Esophagus squamous epithelium (tissue), 5 donors: ENCODE results near the gene TPCN2. TPM values are rescaled to one million over a fixed set of nuclear protein-coding genes. Genes with fewer than 3 reads are reported as not detected.
A peak's percentile ranks its signal among the peaks of the same experiment; 100 is the strongest.

ENCODE experiments used
- DNase-seq: peaks from one replicate; lab custom pipeline; 2025; lab: John Stamatoyannopoulos, UW
- H3K27ac ChIP-seq, 4 donors: fragments of 200-600 bp; sonication (generic); one replicate each; pipeline ENCODE4 v1.5.1; 2016 to 2019; ENCODE audit warnings: mild to moderate bottlenecking in 1 of 4
- H3K27me3 ChIP-seq, 4 donors: fragments of 200-600 bp; sonication (generic); 1 replicate in 3 of 4; 2 replicates in 1 of 4; pipeline versions ENCODE4 v1.5.1 to v1.6.0; 2017 to 2021; ENCODE audit warnings: antibody characterized with exemption in 1 of 4
- H3K36me3 ChIP-seq, 3 donors: fragments of 200-600 bp; sonication (generic); one replicate each; pipeline ENCODE4 v1.5.1; 2016 to 2019
- H3K4me1 ChIP-seq, 3 donors: fragments of 200-600 bp; sonication (generic); one replicate each; pipeline ENCODE4 v1.5.1; 2017 to 2019
- H3K4me3 ChIP-seq, 4 donors: fragments of 200-600 bp; sonication (generic); 1 replicate in 3 of 4; 2 replicates in 1 of 4; pipeline ENCODE4 v1.5.1; 2016 to 2019; ENCODE audit warnings: mild to moderate bottlenecking in 2 of 4, moderate library complexity in 1 of 4
- H3K9me3 ChIP-seq, 3 donors: fragments of 200-600 bp; sonication (generic); one replicate each; pipeline ENCODE4 v1.5.1; 2016 to 2019
- POLR2A ChIP-seq, 4 donors: fragments of 450-650 bp; IDR thresholded peaks; one replicate each; pipeline ENCODE4 v1.6.1; 2017; ENCODE audit warnings: antibody characterized with exemption in 4 of 4, mild to moderate bottlenecking in 4 of 4, moderate library complexity in 3 of 4
- WGBS, 2 donors: methylation state at CpG; one replicate each; pipeline ENCODE4 v1.1.5; 2018; 5-methylcytosine and 5-hydroxymethylcytosine counted together
- intact Hi-C: fragments of 100-400 bp; cut with DNase I; formaldehyde crosslinking; loops from one replicate; pipeline ENCODE4 v1.15.0; 2022
- total RNA-seq, 4 donors: library from RNA; depleted of rRNA; stranded (reverse); fragments of >200 nt; gene quantifications; one replicate each; pipeline ENCODE4 v1.1.0, GENCODE V29; 2016
- TF ChIP-seq, protein P1 (sequence below), 6 experiments: fragments of 450-650 bp in 4 of 6; fragments of 200-600 bp in 2 of 6; sonication (generic) in 2 of 6; IDR thresholded peaks; one replicate each; pipeline ENCODE4 v1.5.1; 2016 to 2019; ENCODE audit warnings: antibody characterized with exemption in 6 of 6, mild to moderate bottlenecking in 4 of 6, moderate library complexity in 4 of 6
- donor health status: DM: yes; HTN: yes; CAD: no.

TPCN2 gene
- total RNA-seq, 4 donors from 2014 or later, result 7.9 to 12.0 (median 9.1) TPM

DNA sequence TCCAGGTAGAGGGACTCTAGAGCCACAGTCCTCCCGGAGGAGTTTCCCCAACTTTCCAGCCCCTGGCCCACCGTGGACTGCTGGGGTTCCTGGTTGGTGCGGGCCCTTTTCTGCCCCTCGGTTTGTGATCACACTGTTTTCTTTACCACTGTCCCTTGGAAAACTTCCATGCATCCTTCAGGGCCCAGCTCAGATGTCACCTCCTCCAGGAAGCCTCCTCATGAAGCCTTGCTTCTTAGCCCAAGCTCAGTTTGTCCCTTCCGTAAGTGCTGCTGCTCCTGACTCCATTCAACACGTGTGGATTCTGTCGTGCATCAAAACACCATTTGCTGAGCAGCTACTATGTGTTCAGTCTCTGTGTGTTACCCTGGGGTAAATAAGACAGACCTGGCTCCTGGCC, 15.9 kb upstream of the TPCN2 start:
- Histone ChIP-seq H3K27ac (no peak overlapping the region), H3K9me3 (no peaks in the 10 kb centered on the region), H3K27me3 (no peaks in the 10 kb centered on the region), H3K36me3 (no peaks in the 10 kb centered on the region), H3K4me1 (peaks cover 0 to 17% (median 9%) of the 10 kb centered on the region in 3 donors), H3K4me3 (no peak overlapping the region)
- no peak for TF ChIP-seq POLR2A (IDR thresholded peaks at IDR 0.05)
- TF ChIP-seq, protein P1, sequence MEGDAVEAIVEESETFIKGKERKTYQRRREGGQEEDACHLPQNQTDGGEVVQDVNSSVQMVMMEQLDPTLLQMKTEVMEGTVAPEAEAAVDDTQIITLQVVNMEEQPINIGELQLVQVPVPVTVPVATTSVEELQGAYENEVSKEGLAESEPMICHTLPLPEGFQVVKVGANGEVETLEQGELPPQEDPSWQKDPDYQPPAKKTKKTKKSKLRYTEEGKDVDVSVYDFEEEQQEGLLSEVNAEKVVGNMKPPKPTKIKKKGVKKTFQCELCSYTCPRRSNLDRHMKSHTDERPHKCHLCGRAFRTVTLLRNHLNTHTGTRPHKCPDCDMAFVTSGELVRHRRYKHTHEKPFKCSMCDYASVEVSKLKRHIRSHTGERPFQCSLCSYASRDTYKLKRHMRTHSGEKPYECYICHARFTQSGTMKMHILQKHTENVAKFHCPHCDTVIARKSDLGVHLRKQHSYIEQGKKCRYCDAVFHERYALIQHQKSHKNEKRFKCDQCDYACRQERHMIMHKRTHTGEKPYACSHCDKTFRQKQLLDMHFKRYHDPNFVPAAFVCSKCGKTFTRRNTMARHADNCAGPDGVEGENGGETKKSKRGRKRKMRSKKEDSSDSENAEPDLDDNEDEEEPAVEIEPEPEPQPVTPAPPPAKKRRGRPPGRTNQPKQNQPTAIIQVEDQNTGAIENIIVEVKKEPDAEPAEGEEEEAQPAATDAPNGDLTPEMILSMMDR (IDR thresholded peaks at IDR 0.05), result no peak
- DNase-seq, result no peak
- intact Hi-C loops, result no loop called here
- 81 to 82% methylated on average over 6 to 7 of the region's 7 CpGs for WGBS, 2 donors

DNA sequence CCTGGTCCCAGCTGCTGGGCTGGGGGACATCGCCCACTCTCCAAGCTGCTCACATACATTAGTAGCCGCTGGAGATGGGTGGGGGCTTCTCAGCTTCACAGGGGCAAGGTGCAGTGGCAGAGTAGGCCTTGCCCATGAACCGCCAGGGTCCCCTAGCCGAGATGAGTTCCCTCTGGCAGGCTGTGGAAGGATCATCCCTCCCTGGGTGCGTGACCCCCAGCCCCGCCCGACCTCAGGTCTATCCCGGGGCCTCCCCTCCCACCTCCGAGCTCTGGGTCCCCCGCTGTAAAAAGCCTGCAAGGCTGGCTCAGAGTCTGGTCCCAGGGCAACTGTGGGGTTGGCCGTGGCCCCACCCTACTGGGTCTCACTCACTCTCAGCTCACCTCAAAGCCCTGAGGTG, 15.3 kb upstream of the TPCN2 start:
- no peak for DNase-seq
- no peaks in the 10 kb centered on the region for H3K27me3 ChIP-seq
- WGBS, 2 donors, result 20 to 100% methylated on average over 1 to 2 of the region's 11 CpGs
- H3K4me1 ChIP-seq, result peaks cover 0 to 17% (median 9%) of the 10 kb centered on the region in 3 donors
- intact Hi-C loops, result no loop called here
- no peak overlapping the region for H3K4me3 ChIP-seq
- H3K27ac ChIP-seq, result no peak overlapping the region
- H3K36me3 ChIP-seq, result no peaks in the 10 kb centered on the region
- no peaks in the 10 kb centered on the region for H3K9me3 ChIP-seq
- no peak for TF ChIP-seq POLR2A (IDR thresholded peaks at IDR 0.05)
- TF ChIP-seq, protein P1 (IDR thresholded peaks at IDR 0.05), result no peak

DNA sequence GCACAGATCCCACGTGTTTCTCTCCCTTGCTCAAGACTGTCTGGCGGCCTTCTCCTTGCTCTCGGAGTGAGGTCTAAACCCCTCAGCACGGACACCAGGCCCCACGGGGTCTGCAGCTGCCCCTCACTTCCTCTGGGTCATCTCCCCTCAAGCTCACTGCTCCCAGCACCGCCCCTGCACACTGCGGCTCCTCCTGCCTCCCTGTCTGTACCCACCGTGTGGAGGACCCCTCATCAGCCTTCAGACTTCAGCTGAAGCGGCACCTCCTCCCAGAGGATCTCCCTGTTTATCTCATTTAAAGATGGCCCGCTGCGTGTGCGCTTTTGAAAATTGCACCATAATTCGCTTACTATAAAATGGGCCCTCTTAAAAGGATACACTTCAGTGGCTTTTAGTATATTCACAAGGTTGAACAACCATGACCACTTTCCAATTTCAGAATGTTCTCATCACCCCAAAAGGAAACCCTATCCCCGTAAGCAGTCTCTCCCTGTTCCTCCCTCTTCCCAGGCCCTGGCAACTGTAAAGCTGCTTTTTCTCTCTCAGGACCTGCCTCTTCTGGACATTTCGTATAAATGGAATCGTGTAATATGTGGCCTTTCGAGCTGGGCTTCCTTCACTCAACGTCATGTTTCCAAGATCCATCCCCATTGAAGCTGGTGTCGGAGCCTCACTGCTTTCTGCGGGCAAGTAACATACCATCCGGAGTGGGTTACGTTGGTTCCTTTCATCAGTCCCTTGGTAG, 14.4 kb upstream of the TPCN2 start:
- H3K9me3 ChIP-seq, result no peaks in the 10 kb centered on the region
- no peak overlapping the region for H3K4me3 ChIP-seq
- peak overlapping the region in 3 of 4 donors; percentile 28 to 80 (median 71) for H3K27ac ChIP-seq
- intact Hi-C loops, result no loop called here
- 77 to 82% methylated on average over 21 to 22 of the region's 22 CpGs for WGBS, 2 donors
- no peaks in the 10 kb centered on the region for H3K36me3 ChIP-seq
- no peak for TF ChIP-seq POLR2A (IDR thresholded peaks at IDR 0.05)
- TF ChIP-seq, protein P1 (IDR thresholded peaks at IDR 0.05), result no peak
- peaks cover 0 to 17% (median 9%) of the 10 kb centered on the region in 3 donors for H3K4me1 ChIP-seq
- no peak for DNase-seq
- H3K27me3 ChIP-seq, result no peaks in the 10 kb centered on the region

DNA sequence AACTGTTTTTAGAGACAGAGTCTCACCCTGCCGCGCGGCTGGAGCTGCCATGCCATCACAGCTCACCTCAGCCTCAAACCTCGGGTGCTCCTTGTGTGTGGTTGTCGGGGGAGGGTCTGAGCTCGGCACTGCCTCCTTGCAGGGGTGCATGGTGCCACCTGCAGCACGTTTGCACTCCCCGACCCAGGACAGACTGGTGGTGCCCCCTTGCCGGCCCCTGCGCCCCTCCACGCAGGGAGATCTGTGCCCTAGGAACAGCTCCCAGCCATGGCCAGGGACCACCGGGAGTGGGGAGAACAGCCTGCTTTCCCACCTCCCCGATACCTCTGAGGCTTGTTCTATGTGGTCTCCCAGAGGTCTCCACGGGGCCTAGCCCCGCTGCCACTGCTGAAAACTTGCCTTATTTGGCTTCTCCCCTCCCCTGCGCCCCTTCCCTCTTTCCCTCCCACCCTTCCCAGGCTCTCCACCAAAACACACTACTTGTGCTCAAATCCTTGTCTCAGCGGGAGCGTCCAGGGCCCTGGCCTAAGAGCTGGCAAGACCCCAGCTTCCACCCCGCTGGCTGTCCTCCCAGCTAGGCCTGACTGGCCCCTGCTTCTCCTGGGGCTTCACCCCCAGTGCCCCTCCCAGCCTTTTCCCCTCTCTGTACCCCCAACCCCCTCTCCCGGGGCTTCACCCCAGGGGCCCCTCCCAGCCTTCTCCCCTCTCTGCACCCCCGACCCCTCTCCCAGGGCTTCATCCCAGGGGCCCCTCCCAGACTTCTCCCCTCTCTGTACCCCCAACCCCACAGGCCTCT, 13.4 kb upstream of the TPCN2 start:
- intact Hi-C loops, result no loop called here
- Histone ChIP-seq H3K9me3 (no peaks in the 10 kb centered on the region), H3K36me3 (no peaks in the 10 kb centered on the region), H3K27me3 (no peaks in the 10 kb centered on the region), H3K4me1 (peaks cover 0 to 17% (median 9%) of the 10 kb centered on the region in 3 donors), H3K4me3 (no peak overlapping the region), H3K27ac (peak overlapping the region; percentile 31 to 84 (median 76))
- TF ChIP-seq, protein P1 (IDR thresholded peaks at IDR 0.05), result no peak
- TF ChIP-seq POLR2A (IDR thresholded peaks at IDR 0.05), result no peak
- DNase-seq, result no peak
- 69 to 70% methylated on average over 9 to 18 of the region's 21 CpGs for WGBS, 2 donors

DNA sequence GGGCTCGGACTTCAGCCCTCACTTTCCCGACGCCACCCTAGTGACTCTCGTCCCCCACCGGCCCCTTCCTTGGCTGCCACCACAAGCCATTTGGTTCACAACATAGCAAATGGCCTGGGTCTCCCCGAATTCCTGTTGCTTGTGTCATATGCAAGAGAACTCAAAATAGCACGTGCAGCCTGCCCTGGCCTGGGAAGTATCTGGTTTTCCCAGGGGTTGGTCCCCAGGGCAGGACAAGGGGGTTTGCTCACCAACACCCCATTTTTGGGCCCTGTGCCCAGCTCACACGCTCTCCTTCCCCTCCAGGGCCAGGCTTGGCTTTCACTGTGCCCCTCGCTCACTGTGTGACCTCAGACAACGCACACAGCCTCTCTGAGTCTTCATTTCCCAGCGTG, 12.8 kb upstream of the TPCN2 start:
- peak overlapping the region; percentile 31 to 84 (median 76) for H3K27ac ChIP-seq
- H3K9me3 ChIP-seq, result no peaks in the 10 kb centered on the region
- TF ChIP-seq, protein P1 (IDR thresholded peaks at IDR 0.05), result no peak
- no peak for TF ChIP-seq POLR2A (IDR thresholded peaks at IDR 0.05)
- 55 to 64% methylated on average over 9 to 11 of the region's 11 CpGs for WGBS, 2 donors
- peaks cover 0 to 17% (median 9%) of the 10 kb centered on the region in 3 donors for H3K4me1 ChIP-seq
- no peaks in the 10 kb centered on the region for H3K36me3 ChIP-seq
- intact Hi-C loops, result no loop called here
- no peaks in the 10 kb centered on the region for H3K27me3 ChIP-seq
- no peak overlapping the region for H3K4me3 ChIP-seq
- DNase-seq, result no peak
